Stimulated activated naive CD4-positive, alpha-beta T cell (primary cell): ENCODE data around the gene FCMR.
"Not testable (repeated sequence)": the region's sequence is repeated elsewhere in the genome, so short reads cannot be mapped to it uniquely, and the experiment has no call there.

Experiments used
- DNase-seq, 6 experiments: peaks; one replicate each; lab custom pipeline; 2025; lab: John Stamatoyannopoulos, UW

The FCMR gene

DNA sequence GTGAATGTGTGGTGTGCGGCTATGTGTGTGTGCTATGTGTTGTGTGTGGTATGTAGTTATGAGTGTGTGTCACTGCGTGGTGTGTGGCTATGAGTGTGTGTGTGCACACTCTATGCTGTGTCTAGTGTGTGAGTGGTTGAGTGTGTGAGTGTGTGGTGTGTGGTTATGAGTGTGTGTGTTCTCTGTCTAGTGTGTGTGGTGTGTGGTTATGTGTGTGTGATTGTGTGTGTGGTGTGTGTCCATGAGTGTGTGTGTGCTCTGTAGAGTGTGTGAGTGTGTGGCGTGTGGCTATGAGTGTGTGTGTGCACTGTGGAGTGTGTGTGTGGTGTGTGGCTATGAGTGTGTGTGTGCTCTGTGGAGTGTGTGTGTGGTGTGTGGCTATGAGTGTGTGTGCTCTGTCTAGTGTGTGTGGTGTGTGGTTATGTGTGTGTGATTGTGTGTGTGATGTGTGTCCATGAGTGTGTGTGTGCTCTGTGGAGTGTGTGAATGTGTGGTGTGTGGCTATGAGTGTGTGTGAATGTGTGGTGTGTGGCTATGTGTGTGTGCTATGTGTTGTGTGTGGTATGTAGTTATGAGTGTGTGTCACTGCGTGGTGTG is 2.3 kb upstream of the FCMR start:
- DNase-seq: not testable (repeated sequence)

DNA sequence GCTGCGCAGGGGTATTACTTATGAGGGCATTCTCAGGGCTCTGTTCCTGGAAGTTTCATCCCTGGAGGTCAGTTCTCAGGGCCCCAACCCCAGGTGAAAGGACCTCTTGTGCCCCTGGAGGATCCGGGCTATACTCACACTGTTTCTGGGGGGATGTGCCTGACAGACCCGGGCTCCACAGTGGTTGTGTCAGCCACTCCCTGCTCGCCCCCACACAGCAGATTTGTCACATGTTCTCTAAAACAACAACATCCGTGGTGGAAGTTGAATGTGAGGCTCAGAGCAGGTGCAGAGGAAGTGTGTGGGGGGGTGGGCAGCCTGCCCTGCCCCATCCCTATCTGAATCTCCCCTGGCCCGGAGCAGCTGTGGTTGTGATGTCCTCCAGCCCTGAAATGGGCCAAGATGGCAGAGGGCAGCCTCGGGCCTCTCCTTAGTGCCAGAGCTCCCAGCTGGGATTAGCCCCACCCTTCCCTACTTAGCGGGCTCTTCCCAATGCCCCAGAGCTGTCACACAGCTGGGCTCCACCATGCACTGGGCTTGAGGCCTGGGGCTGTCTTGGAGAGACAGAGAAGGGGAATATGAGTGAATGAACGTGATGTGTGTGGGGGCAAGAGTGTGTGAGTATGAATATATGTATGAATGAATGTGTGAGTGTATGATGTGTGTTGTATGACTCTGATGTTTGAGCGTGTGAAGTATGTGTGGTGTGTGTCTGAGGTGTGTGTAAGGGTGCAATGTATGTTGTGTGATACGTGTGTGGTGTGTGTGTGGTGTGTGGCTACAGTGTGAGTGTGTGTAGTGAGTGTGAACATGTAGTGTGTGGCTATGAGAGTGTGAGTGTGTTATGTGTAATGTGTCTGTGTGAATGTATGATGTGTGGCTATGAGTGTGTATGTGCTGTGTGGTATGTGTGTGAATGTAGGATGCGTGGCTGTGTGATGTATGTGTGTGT is 1.5 kb upstream of the FCMR start:
- peak; percentile 57 to 87 (median 73) for DNase-seq

DNA sequence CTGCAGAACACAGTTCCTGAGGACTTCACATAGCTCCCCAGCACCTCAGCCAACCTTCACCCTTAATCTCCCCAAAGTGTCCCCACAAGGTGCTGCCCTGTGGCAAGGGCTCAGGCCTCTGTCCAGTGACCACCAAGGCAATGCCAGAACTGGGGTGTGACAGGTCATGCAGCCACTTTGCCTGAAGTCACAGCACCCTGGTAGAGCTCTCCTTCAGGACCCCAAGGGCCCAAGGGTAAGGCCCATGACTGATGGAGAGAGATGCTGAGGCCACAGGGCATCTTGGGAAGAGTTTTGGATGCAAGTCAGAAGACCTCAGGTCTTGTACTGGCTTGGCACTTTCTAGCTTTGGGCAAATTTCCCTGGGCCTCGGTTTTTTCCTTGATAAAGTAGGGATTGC is 783 bp upstream of the FCMR start:
- DNase-seq: no peak

- no peak for DNase-seq
Observed at GRCh38 chr1:206918076-206918475, 3.7 kb downstream of the FCMR start.

DNA sequence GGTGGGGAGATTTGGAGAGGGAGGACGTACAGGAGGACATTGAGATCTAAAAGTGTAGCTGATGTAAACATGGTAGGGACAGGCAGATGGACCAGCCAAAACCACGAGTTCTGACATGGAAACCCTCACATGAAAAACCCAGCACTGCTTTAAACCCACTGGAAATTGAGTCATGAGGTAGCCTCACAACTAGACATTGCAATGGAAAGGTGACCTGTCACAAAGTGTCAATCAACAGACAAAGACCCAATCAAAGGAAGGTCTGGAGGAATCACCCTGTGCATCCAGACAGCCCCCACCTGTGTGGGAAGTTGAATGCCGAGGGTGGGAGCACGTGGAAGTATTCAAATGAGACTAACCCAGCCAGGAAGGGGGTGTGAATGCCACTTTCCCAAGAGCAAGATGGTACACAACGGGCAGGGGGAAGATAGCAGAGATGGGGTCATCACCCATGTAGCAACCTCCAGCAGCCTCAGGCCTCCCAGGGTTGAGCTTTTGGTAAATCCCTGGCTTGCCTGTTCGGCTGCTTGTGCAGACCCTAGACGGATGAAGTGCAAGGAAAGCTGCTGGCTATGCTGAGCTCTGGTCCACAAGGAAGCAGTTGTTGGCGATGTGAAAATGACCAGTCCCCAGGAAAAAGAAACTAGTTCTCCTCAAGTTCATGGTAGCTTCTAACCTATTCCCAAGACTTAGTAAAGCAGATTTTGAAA is 5.6 kb downstream of the FCMR start:
- no peak for DNase-seq

DNA sequence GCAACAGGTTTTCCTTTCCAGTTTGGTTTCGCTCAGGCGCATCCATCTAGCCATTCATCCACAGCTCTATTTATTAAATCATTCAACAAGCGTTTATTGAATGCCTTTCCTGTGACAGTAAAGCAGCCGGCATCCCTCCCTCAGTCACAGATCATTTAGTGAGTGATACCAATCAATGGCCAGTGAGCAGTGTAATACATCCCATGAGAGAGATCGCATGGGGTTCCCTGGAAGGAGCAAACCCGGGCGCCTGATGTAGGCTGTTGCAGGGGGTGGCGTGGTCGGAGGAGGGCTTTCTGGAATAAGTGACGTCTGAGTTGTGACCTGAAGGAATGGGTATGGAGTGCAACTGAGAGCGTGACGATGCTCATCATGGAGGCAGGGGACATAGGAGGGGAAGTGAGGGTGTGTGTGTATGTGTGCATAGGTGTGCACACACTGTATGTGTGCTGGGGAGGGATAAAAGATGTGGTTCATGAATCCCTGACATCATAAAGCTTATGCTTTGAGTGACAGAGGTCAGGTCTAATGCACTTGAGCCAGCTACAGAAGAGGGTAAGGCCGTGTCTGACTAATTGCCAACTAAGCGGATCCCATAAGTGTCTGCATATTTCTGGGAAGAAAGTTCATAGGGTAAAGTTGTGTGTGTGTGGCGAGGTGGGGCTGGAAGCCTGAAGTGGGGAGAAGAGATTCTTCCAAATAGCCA is 6.6 kb downstream of the FCMR start:
- DNase-seq: no peak

DNA sequence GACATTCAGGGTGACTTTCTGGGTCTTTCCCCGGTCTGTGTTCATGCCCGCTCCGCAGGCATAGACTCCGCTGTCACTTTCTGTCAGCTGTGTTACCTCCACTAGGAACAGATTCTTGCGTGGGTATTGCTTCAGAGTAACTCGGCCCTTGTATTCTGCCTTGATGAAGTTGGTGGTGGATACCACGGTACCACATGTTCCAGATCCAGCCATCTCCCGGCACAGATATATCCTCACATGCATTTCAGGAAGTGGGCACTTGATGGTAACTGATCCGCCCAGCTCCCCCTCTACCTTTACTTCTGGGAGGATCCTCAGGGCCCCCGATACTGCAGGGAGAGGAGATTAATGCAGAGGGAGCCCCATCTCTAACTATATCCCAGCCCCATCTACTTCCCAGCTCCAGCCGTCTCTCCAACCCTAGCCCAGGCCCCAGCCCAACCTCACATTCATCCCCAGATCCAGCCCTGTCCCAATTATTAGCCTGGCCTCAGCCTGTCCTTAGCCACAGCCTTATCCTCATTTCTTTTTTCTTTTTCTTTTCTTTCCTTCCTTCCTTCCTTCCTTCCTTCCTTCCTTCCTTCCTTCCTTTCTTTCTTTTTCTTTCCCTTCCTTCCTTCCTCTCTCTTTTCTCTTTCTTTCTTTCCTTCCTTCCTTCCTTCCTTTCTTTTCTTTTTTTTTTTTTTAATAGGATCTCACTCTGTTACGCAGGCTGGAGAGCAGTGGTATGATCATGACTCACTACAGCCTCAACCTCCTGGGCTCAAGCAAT is 7.8 kb downstream of the FCMR start:
- DNase-seq: no peak

DNA sequence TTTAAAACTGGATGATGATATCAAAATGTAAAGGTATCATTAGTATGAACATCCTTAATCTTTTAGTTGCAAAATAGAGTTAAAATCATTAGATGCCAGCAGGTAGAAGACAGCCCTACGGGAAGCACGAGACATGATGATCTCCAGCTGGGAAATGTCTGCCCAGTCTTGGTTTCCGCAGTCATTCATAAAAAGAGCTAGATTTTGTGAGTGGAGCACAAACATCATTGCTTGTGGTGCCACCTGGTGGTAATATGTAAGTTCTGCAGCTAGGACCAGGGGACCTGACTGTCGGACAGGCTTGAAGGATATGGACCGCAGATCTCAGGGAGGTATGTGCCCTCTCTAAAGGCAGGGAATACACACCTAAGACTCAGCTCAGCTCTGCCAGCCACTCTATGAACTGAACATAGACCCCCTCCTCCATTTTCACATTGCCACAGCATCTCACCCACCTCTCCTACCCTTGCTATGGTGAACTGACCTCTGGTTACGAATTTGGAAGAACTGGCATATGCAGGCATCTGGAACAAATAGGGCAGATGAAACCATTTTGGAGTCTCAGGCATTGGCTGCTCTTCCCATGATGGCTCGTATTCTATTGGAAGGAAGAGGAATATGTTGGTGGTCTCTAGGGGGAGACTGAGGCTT is 9.2 kb downstream of the FCMR start:
- DNase-seq: peak; percentile 24 to 82 (median 51)

DNA sequence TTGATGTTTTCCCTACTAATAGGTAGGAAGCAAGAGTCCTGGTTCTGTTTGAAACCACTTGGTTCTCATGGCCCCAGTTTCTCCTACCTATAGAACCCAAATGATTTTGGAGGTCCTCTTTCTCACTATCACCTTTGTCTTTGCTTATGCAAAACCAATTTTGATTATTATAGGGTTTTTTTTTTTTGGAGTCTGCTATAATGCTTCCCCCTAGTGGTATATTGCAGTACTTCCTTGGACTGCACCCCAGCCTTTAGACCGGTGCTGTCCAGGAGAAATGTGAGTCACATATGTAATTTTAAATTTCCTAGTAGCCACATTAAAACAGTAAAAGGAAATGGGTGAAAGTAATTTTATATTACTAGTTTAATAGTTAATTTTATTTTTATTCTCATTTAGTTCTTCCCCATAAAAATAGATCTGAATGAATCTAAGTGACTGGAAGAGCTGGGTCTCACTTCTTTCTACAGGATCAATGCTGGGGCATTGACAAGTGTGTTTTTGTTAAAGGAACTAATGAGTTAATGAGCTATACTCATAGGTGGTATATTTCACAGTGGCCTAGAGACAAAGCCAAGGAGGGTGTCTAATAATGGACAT is 10.6 kb downstream of the FCMR start:
- DNase-seq: peak in 4 of 6 experiments; percentile 26 to 73 (median 48)

DNA sequence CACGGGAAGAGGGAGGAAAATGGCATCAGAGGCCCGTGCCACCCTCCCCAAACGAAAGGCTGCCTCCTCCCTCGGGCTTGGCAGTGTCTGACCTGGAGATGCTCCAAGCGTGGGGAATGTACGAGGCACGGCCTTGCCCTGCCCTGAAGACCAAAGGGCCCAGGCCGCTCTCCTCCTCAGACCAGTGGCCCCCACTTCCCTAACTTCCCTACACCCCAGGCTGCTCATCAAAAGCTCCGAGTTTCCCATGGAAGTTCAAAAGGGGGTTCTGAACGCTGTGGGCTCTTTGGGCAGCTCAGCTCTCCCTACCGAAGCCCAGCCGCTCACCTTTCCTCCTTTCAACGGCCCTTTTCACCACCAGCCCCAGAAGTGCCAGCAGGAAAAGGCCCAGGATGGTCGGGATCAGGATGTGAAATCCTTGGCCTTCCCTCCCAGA is 11.8 kb downstream of the FCMR start:
- DNase-seq: no peak

GRCh38 chr1:206909161-206909882 is 12.4 kb downstream of the FCMR start:
- peak; percentile 49 to 70 (median 64) for DNase-seq

DNA sequence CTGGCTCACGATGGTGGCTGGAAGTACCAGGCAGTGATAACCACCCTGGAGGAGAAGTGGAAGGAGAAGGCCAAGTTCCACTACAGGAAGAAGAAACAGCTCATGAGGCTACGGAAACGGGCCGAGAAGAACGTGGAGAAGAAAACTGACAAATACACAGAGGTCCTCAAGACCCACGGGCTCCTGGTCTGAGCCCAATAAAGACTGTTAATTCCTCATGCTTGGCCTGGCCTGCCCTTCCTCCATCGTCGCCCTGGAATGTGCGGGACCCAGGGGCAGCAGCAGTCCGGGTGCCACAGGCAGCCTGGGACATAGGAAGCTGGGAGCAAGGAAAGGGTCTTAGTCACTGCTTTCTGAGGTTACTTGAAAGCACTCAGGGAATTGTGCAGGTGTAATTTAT is 13.7 kb downstream of the FCMR start:
- DNase-seq: no peak

DNA sequence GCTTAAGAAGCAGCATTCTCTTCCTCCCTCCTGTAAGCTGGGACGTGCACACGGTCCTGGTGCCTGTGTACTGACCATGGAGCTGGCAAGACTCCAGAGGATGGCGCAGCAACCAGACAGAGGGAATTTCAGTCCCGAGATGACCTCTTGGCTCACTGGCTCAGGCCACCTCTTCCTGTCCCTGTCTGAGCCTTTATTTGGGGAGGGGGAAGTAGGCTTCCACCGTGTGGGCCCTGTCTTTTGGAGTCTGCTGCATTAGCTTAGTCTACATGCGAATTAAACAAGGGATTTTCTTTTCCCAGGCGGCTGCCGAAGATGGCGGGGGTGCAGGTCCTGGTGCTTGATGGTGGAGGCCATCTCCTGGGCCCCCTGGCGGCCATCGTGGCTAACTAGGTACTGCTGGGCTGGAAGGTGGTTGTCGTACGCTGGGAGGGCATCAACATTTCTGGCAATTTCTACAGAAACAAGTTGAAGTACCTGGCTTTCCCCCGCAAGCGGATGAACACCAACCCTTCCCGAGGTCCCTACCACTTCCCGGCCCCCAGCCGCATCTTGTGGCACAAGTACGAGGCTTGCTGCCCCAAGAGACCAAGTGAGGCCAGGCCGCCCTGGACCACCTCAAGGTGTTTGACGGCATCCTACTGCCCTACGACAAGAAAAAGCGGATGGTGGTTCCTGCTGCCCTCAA is 14.3 kb downstream of the FCMR start:
- no peak for DNase-seq

DNA sequence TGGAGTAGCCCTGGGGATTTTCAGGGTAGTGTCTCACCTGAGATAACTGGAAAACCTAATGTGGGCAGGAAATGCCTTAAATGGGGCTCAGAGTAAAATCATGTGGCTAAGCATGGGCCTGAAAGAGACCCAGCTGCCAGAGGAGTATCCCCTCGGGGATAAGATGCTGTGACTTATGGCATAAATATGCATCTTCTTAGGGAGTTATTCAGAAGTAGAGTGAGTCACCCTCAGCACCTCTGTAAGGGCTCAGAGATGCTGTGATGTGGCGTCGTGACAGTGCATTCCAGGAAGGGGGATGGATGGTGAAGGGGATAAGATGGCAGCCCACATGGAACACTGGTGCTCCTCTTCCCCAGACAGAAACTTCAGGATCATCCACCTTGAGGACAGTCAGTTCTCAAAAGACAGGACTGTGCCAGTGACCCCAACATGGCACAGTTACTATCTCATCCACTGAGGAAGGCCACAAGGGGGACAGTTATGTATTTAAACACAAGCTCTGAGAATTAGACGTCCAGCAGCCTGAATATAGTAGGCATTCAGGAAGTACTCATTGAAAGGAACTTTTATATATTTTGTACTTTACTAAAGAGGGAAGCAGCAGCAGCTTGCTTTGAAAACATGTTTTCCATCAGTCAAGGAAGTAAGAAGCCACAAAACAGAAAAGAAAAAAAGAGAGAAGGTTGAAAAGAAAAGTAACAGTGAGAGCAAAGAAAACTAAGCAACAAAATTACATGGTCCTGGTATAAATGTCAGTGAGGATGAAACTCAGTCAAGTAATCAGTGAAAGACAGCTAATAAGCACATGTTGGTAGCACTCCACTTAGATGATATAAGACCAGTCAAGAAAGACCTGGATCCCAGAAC is 16.2 kb downstream of the FCMR start:
- DNase-seq: peak in 4 of 6 experiments; percentile 29 to 59 (median 56)

- DNase-seq: no peak
Observed at GRCh38 chr1:206904423-206905142, 17.2 kb downstream of the FCMR start.

DNA sequence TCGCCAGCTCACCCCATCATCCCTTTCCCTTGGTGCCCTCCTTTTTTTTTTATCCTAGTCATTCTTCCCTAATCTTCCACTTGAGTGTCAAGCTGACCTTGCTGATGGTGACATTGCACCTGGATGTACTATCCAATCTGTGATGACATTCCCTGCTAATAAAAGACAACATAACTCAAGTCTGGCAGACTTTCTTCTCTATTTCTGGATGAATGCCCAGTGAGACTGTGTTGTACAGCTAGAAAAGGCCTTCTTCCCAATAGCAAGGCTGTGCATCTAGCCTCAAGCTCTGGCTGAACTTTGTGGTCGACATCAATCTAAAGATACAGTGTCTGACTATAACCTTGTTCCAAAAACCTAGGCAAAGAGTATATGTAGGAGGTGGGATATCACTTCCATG is 18.1 kb downstream of the FCMR start:
- DNase-seq: no peak

- no peak for DNase-seq
Observed at GRCh38 chr1:206902702-206903101, 19.0 kb downstream of the FCMR start.
